Measurements from ENCODE around the gene RALGPS1.

GRCh38 chr9:126953041-126953809 is 38.6 kb downstream of the RALGPS1 start:
- no peak for TF ChIP-seq BHLHE40 (IDR thresholded peaks at IDR 0.05; ENCODE audit: borderline replicate concordance)
- no peak for TF ChIP-seq FOXM1 (IDR thresholded peaks at IDR 0.05; ENCODE audit: borderline replicate concordance)
- no peak for TF ChIP-seq SUZ12 (IDR thresholded peaks at IDR 0.05)
- TF ChIP-seq SP1 (IDR thresholded peaks at IDR 0.05), result no peak
- no peak for TF ChIP-seq ELF4 (IDR thresholded peaks at IDR 0.05)
- TF ChIP-seq ARNT (IDR thresholded peaks at IDR 0.05), result no peak
- TF ChIP-seq ZNF384 (IDR thresholded peaks at IDR 0.05), result no peak
- no peak for TF ChIP-seq TARDBP (IDR thresholded peaks at IDR 0.05)
- no peak for TF ChIP-seq NFRKB (IDR thresholded peaks at IDR 0.05)
- TF ChIP-seq, protein P1, sequence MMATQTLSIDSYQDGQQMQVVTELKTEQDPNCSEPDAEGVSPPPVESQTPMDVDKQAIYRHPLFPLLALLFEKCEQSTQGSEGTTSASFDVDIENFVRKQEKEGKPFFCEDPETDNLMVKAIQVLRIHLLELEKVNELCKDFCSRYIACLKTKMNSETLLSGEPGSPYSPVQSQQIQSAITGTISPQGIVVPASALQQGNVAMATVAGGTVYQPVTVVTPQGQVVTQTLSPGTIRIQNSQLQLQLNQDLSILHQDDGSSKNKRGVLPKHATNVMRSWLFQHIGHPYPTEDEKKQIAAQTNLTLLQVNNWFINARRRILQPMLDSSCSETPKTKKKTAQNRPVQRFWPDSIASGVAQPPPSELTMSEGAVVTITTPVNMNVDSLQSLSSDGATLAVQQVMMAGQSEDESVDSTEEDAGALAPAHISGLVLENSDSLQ (IDR thresholded peaks at IDR 0.05), result no peak
- TF ChIP-seq FOXK2 (IDR thresholded peaks at IDR 0.05), result no peak
- no peak for TF ChIP-seq HDGF (IDR thresholded peaks at IDR 0.05; ENCODE audit: borderline replicate concordance)
- no peak for TF ChIP-seq L3MBTL2 (conservative IDR thresholded peaks at IDR 0.05)

All from HEK293T (cell line).